Measurements from ENCODE around the gene MAB21L4.

- TF ChIP-seq, protein P1, sequence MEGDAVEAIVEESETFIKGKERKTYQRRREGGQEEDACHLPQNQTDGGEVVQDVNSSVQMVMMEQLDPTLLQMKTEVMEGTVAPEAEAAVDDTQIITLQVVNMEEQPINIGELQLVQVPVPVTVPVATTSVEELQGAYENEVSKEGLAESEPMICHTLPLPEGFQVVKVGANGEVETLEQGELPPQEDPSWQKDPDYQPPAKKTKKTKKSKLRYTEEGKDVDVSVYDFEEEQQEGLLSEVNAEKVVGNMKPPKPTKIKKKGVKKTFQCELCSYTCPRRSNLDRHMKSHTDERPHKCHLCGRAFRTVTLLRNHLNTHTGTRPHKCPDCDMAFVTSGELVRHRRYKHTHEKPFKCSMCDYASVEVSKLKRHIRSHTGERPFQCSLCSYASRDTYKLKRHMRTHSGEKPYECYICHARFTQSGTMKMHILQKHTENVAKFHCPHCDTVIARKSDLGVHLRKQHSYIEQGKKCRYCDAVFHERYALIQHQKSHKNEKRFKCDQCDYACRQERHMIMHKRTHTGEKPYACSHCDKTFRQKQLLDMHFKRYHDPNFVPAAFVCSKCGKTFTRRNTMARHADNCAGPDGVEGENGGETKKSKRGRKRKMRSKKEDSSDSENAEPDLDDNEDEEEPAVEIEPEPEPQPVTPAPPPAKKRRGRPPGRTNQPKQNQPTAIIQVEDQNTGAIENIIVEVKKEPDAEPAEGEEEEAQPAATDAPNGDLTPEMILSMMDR (conservative IDR thresholded peaks at IDR 0.05; ENCODE audit: low read length) = no peak
- TF ChIP-seq EZH2phosphoT487 (IDR thresholded peaks at IDR 0.05; ENCODE audit: borderline replicate concordance, low read depth, low read length) = no peak
These were observed 26.6 kb downstream of the MAB21L4 start for GRCh38 chr2:240869109-240869955.

All from OCI-LY7 (cell line).